ENCODE results near the gene SP5.

The SP5 gene

GRCh38 chr2:170703776-170704476, 11.2 kb upstream of the SP5 start:
- Histone ChIP-seq H3K27ac (ENCODE audit: low read length) (no peak overlapping the region), H3K27me3 (replicated peaks; ENCODE audit: insufficient read depth, low read length) (no peaks in the 10 kb centered on the region), H3K9me3 (replicated peaks; ENCODE audit: insufficient read depth, low read length) (no peaks in the 10 kb centered on the region), H3K36me3 (replicated peaks; ENCODE audit: insufficient read depth, low read length) (no peaks in the 10 kb centered on the region), H2AFZ (ENCODE audit: low read length) (no peak overlapping the region), H3K79me2 (ENCODE audit: low read length) (no peaks in the 10 kb centered on the region), H4K20me1 (ENCODE audit: insufficient read depth, low read length) (no peaks in the 10 kb centered on the region), H3K9me2 (replicated peaks; ENCODE audit: insufficient read depth, low read length) (no peaks in the 10 kb centered on the region), H3F3A (ENCODE audit: insufficient read depth, low read length) (no peaks in the 10 kb centered on the region), H3K4me2 (ENCODE audit: low read depth, low read length) (no peak overlapping the region), H3K4me1 (ENCODE audit: low read length) (no peaks in the 10 kb centered on the region), H3K4me3 (ENCODE audit: low read length) (no peak overlapping the region), H3K9ac (ENCODE audit: low read length) (no peak overlapping the region)
- DNase-seq, result no peak
- TF ChIP-seq EZH2phosphoT487 (IDR thresholded peaks at IDR 0.05; ENCODE audit: low read length), result no peak
- TF ChIP-seq CTCF (IDR thresholded peaks at IDR 0.05; ENCODE audit: low read length), result no peak
- TF ChIP-seq EZH2 (optimal IDR thresholded peaks at IDR 0.05; ENCODE audit: low read depth, low read length), result no peak

- no peak overlapping the region for H2AFZ ChIP-seq (ENCODE audit: low read length)
- no peak overlapping the region for H3K4me2 ChIP-seq (ENCODE audit: low read depth, low read length)
- H3K9me3 ChIP-seq (replicated peaks; ENCODE audit: insufficient read depth, low read length), result no peaks in the 10 kb centered on the region
- TF ChIP-seq CTCF (IDR thresholded peaks at IDR 0.05; ENCODE audit: low read length) (no peak), EZH2 (optimal IDR thresholded peaks at IDR 0.05; ENCODE audit: low read depth, low read length) (no peak), EZH2phosphoT487 (IDR thresholded peaks at IDR 0.05; ENCODE audit: low read length) (no peak)
- no peak overlapping the region for H3K9ac ChIP-seq (ENCODE audit: low read length)
- no peaks in the 10 kb centered on the region for H3K79me2 ChIP-seq (ENCODE audit: low read length)
- DNase-seq, result no peak
- H3K4me1 ChIP-seq (ENCODE audit: low read length), result no peaks in the 10 kb centered on the region
- no peak overlapping the region for H3K4me3 ChIP-seq (ENCODE audit: low read length)
- no peaks in the 10 kb centered on the region for H3K36me3 ChIP-seq (replicated peaks; ENCODE audit: insufficient read depth, low read length)
- H3F3A ChIP-seq (ENCODE audit: insufficient read depth, low read length), result no peaks in the 10 kb centered on the region
- no peaks in the 10 kb centered on the region for H3K9me2 ChIP-seq (replicated peaks; ENCODE audit: insufficient read depth, low read length)
- H3K27me3 ChIP-seq (replicated peaks; ENCODE audit: insufficient read depth, low read length), result 0 out of 2 replicates have a peak, but pooled peaks cover 6% of the 10 kb centered on the region
- no peaks in the 10 kb centered on the region for H4K20me1 ChIP-seq (ENCODE audit: insufficient read depth, low read length)
- H3K27ac ChIP-seq (ENCODE audit: low read length), result no peak overlapping the region
Observed at GRCh38 chr2:170707821-170708795, 7.0 kb upstream of the SP5 start.

DNA sequence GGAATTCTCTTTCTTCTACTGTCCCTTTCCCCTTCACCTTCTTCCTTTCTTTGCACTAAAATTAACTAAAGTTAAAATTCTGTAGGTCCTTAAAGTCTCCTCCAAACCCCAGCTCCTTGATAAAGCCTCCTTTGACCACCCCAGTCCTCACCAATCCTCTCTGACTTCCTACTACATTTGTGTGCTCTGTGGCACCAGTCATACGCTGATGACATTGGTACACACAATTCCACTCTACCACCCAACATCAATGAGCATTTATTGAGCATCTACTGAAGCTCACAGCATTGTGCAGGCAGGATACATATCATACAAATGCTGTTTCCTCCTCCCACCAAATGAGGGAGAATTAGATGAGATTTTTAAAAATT, 4.5 kb upstream of the SP5 start:
- Histone ChIP-seq H3K27me3 (replicated peaks; ENCODE audit: insufficient read depth, low read length) (0 out of 2 replicates have a peak, but pooled peaks cover 11% of the 10 kb centered on the region), H3K9me2 (replicated peaks; ENCODE audit: insufficient read depth, low read length) (no peaks in the 10 kb centered on the region), H3K27ac (ENCODE audit: low read length) (no peak overlapping the region), H2AFZ (ENCODE audit: low read length) (no peak overlapping the region), H3F3A (ENCODE audit: insufficient read depth, low read length) (peaks cover 3% of the 10 kb centered on the region; the same call in 1 of the 2 replicates), H3K4me2 (ENCODE audit: low read depth, low read length) (no peak overlapping the region), H4K20me1 (ENCODE audit: insufficient read depth, low read length) (no peaks in the 10 kb centered on the region), H3K4me3 (ENCODE audit: low read length) (no peak overlapping the region), H3K79me2 (ENCODE audit: low read length) (no peaks in the 10 kb centered on the region), H3K36me3 (replicated peaks; ENCODE audit: insufficient read depth, low read length) (no peaks in the 10 kb centered on the region), H3K4me1 (ENCODE audit: low read length) (no peaks in the 10 kb centered on the region), H3K9ac (ENCODE audit: low read length) (no peak overlapping the region), H3K9me3 (replicated peaks; ENCODE audit: insufficient read depth, low read length) (no peaks in the 10 kb centered on the region)
- TF ChIP-seq EZH2 (optimal IDR thresholded peaks at IDR 0.05; ENCODE audit: low read depth, low read length), result no peak
- no peak for TF ChIP-seq EZH2phosphoT487 (IDR thresholded peaks at IDR 0.05; ENCODE audit: low read length)
- TF ChIP-seq CTCF (IDR thresholded peaks at IDR 0.05; ENCODE audit: low read length), result no peak
- no peak for DNase-seq
